Neural progenitor cell (in vitro differentiated cells): ENCODE data around the gene IL17RE.

Experiments
- CTCF ChIP-seq: fragments of 200-600 bp; sonication (generic); IDR thresholded peaks from 2 replicates; pipeline ENCODE4 v1.5.1; 2017; ENCODE audit warnings: antibody characterized with exemption, mild to moderate bottlenecking
- EZH2 ChIP-seq: fragments of 200-600 bp; sonication (generic); IDR thresholded peaks from 2 replicates; pipeline ENCODE4 v1.6.1; 2017; ENCODE audit warnings: antibody characterized with exemption, mild to moderate bottlenecking, moderate library complexity

GRCh38 chr3:9893739-9894138 lies 8.9 kb upstream of the IL17RE start:
- TF ChIP-seq EZH2 = no peak
- TF ChIP-seq CTCF = no peak
